KMS-11 (cell line): ENCODE results near the gene ESRRG.

ENCODE experiments used
- H2AFZ ChIP-seq: fragments of 200-600 bp; sonication (generic); 2 replicates; pipeline ENCODE4 v1.6.1; 2016; ENCODE audit warnings: antibody characterized with exemption, mixed run types, low read depth
- H3K27ac ChIP-seq: fragments of 200-600 bp; sonication (generic); 2 replicates; pipeline ENCODE4 v1.6.1; 2016; ENCODE audit warnings: mild to moderate bottlenecking, mixed run types
- H3K27me3 ChIP-seq: fragments of 200-600 bp; sonication (generic); 2 replicates; pipeline ENCODE4 v1.6.1; 2017; ENCODE audit warnings: mild to moderate bottlenecking, low read depth, mixed run types, moderate library complexity; ENCODE audit not compliant: insufficient read depth
- H3K36me3 ChIP-seq: fragments of 200-600 bp; sonication (generic); 2 replicates; pipeline ENCODE4 v1.6.1; 2017; ENCODE audit warnings: mild to moderate bottlenecking, mixed run types; ENCODE audit not compliant: insufficient read depth
- H3K4me1 ChIP-seq: fragments of 200-600 bp; sonication (generic); 2 replicates; pipeline ENCODE4 v1.6.1; 2016; ENCODE audit warnings: mild to moderate bottlenecking, low read depth, mixed run types; ENCODE audit not compliant: poor library complexity, severe bottlenecking
- H3K4me2 ChIP-seq: fragments of 200-600 bp; sonication (generic); 2 replicates; pipeline ENCODE4 v1.7.0; 2016; ENCODE audit warnings: mild to moderate bottlenecking, mixed run types
- H3K4me3 ChIP-seq: fragments of 200-600 bp; sonication (generic); IDR thresholded peaks from 2 replicates; pipeline ENCODE4 v1.6.1; 2017; ENCODE audit warnings: low read depth, low read length, mixed read lengths; ENCODE audit not compliant: insufficient read depth
- H3K79me2 ChIP-seq: fragments of 200-600 bp; sonication (generic); 2 replicates; pipeline ENCODE4 v1.6.1; 2016; ENCODE audit warnings: low read depth, mixed run types; ENCODE audit not compliant: insufficient read depth
- H3K9ac ChIP-seq: fragments of 200-600 bp; sonication (generic); 2 replicates; pipeline ENCODE4 v1.6.1; 2016; ENCODE audit warnings: mild to moderate bottlenecking, mixed run types
- H4K20me1 ChIP-seq: fragments of 200-600 bp; sonication (generic); 2 replicates; pipeline ENCODE4 v1.6.1; 2016; ENCODE audit warnings: mild to moderate bottlenecking, mixed run types; ENCODE audit not compliant: insufficient read depth
- CTCF ChIP-seq: fragments of 200-600 bp; sonication (generic); conservative IDR thresholded peaks from 2 replicates; pipeline ENCODE4 v1.6.1; 2017; ENCODE audit warnings: low read depth, mild to moderate bottlenecking, antibody characterized with exemption, low read length, moderate library complexity, mixed read lengths

Gene ESRRG

GRCh38 chr1:216723274-216723780, at the start of gene ESRRG:
ESRRG (minus strand) TSS chr1:216723429; CDS start chr1:216723299, 130 bp downstream.
- H4K20me1 ChIP-seq = no peaks in the 10 kb centered on the region
- no peak within 1 kb of the TSS for H3K4me3 ChIP-seq
- peak within 1 kb of the TSS; percentile 35; the same call in 1 of the 2 replicates for H3K27ac ChIP-seq
- peak within 1 kb of the TSS; percentile 48 for H2AFZ ChIP-seq
- no peak for TF ChIP-seq CTCF
- peak within 1 kb of the TSS; percentile 42; the same call in 1 of the 2 replicates for H3K9ac ChIP-seq
- H3K36me3 ChIP-seq = no peaks in the 10 kb centered on the region
- no peaks in the 10 kb centered on the region for H3K79me2 ChIP-seq
- H3K27me3 ChIP-seq = no peaks in the 10 kb centered on the region
- peak within 1 kb of the TSS; percentile 47 for H3K4me2 ChIP-seq
- H3K4me1 ChIP-seq = no peaks in the 10 kb centered on the region

DNA sequence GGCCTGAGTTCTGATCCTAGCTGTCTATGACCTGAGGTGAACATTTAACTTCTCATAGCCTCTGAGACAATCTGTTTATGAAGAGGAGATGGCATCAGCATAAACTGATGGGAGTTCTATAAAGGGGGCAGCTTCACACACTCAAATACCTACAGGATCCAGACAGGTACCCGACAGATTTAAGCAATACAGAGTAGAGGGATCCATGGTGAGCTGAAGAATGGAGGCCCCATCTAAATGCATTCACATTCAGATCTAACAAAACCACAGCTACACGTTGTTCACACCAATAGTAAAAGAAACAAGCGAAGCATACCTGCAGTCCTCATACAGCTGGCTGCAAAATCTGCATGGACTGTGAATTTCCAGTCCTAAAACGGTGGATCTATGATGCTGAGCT, 48.7 kb upstream of the ESRRG start:
- no peaks in the 10 kb centered on the region for H3K4me1 ChIP-seq
- H3K4me2 ChIP-seq = no peak overlapping the region
- H3K27me3 ChIP-seq = no peaks in the 10 kb centered on the region
- H3K4me3 ChIP-seq = no peak overlapping the region
- no peak overlapping the region for H3K27ac ChIP-seq
- no peaks in the 10 kb centered on the region for H3K79me2 ChIP-seq
- no peak for TF ChIP-seq CTCF
- no peak overlapping the region for H2AFZ ChIP-seq
- no peaks in the 10 kb centered on the region for H3K36me3 ChIP-seq
- no peaks in the 10 kb centered on the region for H4K20me1 ChIP-seq
- no peak overlapping the region for H3K9ac ChIP-seq

- Histone ChIP-seq H4K20me1 (no peaks in the 10 kb centered on the region), H3K4me2 (no peak overlapping the region), H3K27ac (no peak overlapping the region), H3K4me3 (no peak overlapping the region), H3K79me2 (no peaks in the 10 kb centered on the region), H2AFZ (no peak overlapping the region), H3K36me3 (no peaks in the 10 kb centered on the region), H3K9ac (no peak overlapping the region), H3K27me3 (no peaks in the 10 kb centered on the region), H3K4me1 (no peaks in the 10 kb centered on the region)
- TF ChIP-seq CTCF = no peak
These were observed 43.6 kb upstream of the ESRRG start for GRCh38 chr1:216766633-216767327.

- Histone ChIP-seq H3K27me3 (no peaks in the 10 kb centered on the region), H3K36me3 (no peaks in the 10 kb centered on the region), H3K79me2 (no peaks in the 10 kb centered on the region)
These were observed 42.4 kb upstream of the ESRRG start for GRCh38 chr1:216765346-216766300.

More at GRCh38 chr1:216765346-216766300, 42.4 kb upstream of the ESRRG start:
- Histone ChIP-seq H3K4me1 (no peaks in the 10 kb centered on the region), H3K4me2 (no peak overlapping the region), H4K20me1 (no peaks in the 10 kb centered on the region), H3K9ac (no peak overlapping the region), H3K4me3 (no peak overlapping the region), H2AFZ (no peak overlapping the region), H3K27ac (no peak overlapping the region)
- TF ChIP-seq CTCF = no peak
